Vagina (tissue), 2 donors: ENCODE data around the gene TMED4. TPM values are rescaled to one million over a fixed set of nuclear protein-coding genes. Genes with fewer than 3 reads are reported as not detected.
A peak's percentile ranks its signal among the peaks of the same experiment; 100 is the strongest.

Source experiments
- DNase-seq, 2 donors: peaks; one replicate each; pipeline ENCODE4 v3.0.0-alpha.2; 2017; ENCODE audit errors: extremely low spot score in 2 of 2
- H3K27ac ChIP-seq: fragments of 200-600 bp; sonication (generic); one replicate; pipeline ENCODE4 v1.5.1; 2019
- H3K27me3 ChIP-seq: fragments of 200-600 bp; sonication (generic); one replicate; pipeline ENCODE4 v1.5.1; 2019
- H3K36me3 ChIP-seq, 2 donors: fragments of 200-600 bp; sonication (generic); one replicate each; pipeline ENCODE4 v1.5.1; 2017 to 2019
- H3K4me1 ChIP-seq: fragments of 200-600 bp; sonication (generic); one replicate; pipeline ENCODE4 v1.5.1; 2019
- H3K4me3 ChIP-seq, 2 donors: fragments of 200-600 bp; sonication (generic); 1 replicate in 1 of 2; 2 replicates in 1 of 2; pipeline ENCODE4 v1.5.1; 2016 to 2019
- H3K9me3 ChIP-seq: fragments of 200-600 bp; sonication (generic); one replicate; pipeline ENCODE4 v1.5.1; 2019
- CTCF ChIP-seq, 3 experiments: fragments of 450-650 bp in 2 of 3; fragments of 200-600 bp in 1 of 3; sonication (generic) in 1 of 3; IDR thresholded peaks; one replicate each; pipeline ENCODE4 v1.5.1; 2017 to 2019; ENCODE audit warnings: antibody characterized with exemption in 3 of 3, mild to moderate bottlenecking in 2 of 3, moderate library complexity in 2 of 3
- POLR2A ChIP-seq, 2 donors: fragments of 450-650 bp; IDR thresholded peaks; one replicate each; pipeline ENCODE4 v1.6.1; 2017; ENCODE audit warnings: antibody characterized with exemption in 2 of 2, mild to moderate bottlenecking in 2 of 2, moderate library complexity in 2 of 2
- POLR2AphosphoS5 ChIP-seq, 2 donors: sonication (generic); formaldehyde crosslinking; IDR thresholded peaks; one replicate each; pipeline ENCODE4 v1.9.0; 2017; ENCODE audit warnings: antibody characterized with exemption in 2 of 2, mild to moderate bottlenecking in 2 of 2, low read depth in 1 of 2; ENCODE audit not compliant: insufficient read depth in 1 of 2
- intact Hi-C: fragments of 100-400 bp; cut with DNase I; formaldehyde crosslinking; loops from one replicate; pipeline ENCODE4 v1.15.1; 2023
- total RNA-seq: library from RNA; depleted of rRNA; stranded (reverse); fragments of >200 nt; gene quantifications from one replicate; pipeline ENCODE4 v1.2.3, GENCODE V29; 2016

TMED4 gene
- total RNA-seq, 1 donor from 2014 or later = 102 TPM

GRCh38 chr7:44607141-44608068 is 25.4 kb upstream of the TMED4 start:
- DNase-seq = no peak
- peaks cover 29% of the 10 kb centered on the region for H3K4me1 ChIP-seq
- H3K9me3 ChIP-seq = no peaks in the 10 kb centered on the region
- H3K36me3 ChIP-seq = no peaks in the 10 kb centered on the region
- intact Hi-C loops = loop anchor here (2.0 kb wide), 1 partner anchor 189 kb away; the partner anchor contains the start of gene PPIA
- H3K4me3 ChIP-seq = peak overlapping the region; percentile 81 to 92
- no peaks in the 10 kb centered on the region for H3K27me3 ChIP-seq
- TF ChIP-seq CTCF (IDR thresholded peaks at IDR 0.05) (no peak), POLR2AphosphoS5 (IDR thresholded peaks at IDR 0.05; ENCODE audit: insufficient read depth in 1 of 2, low read depth in 1 of 2) (no peak), POLR2A (IDR thresholded peaks at IDR 0.05) (no peak)
- peak overlapping the region; percentile 99 for H3K27ac ChIP-seq

- intact Hi-C loops = loop anchor here (2.0 kb wide), 1 partner anchor 190 kb away; the partner anchor contains the start of gene PPIA
- peaks cover 29% of the 10 kb centered on the region for H3K4me1 ChIP-seq
- peak; percentile 99 for DNase-seq
- peak; percentile 99 to 100 for TF ChIP-seq POLR2AphosphoS5 (IDR thresholded peaks at IDR 0.05; ENCODE audit: insufficient read depth in 1 of 2, low read depth in 1 of 2)
- TF ChIP-seq CTCF (IDR thresholded peaks at IDR 0.05) = no peak
- peak in 1 of 2 donors; percentile 94 for TF ChIP-seq POLR2A (IDR thresholded peaks at IDR 0.05)
- no peaks in the 10 kb centered on the region for H3K27me3 ChIP-seq
- peak within 1 kb of the TSS; percentile 81 to 92 for H3K4me3 ChIP-seq
- no peaks in the 10 kb centered on the region for H3K9me3 ChIP-seq
- peak within 1 kb of the TSS; percentile 99 for H3K27ac ChIP-seq
- H3K36me3 ChIP-seq = no peaks in the 10 kb centered on the region
Measured at GRCh38 chr7:44606341-44607140, 24.5 kb upstream of the TMED4 start, which contains the start of gene OGDH. TSS of gene OGDH (plus strand) at chr7:44606627. CDS start at chr7:44624344, 17,717 bp downstream.

- Histone ChIP-seq H3K9me3 (no peaks in the 10 kb centered on the region), H3K4me3 (no peak overlapping the region), H3K36me3 (no peaks in the 10 kb centered on the region), H3K27me3 (no peaks in the 10 kb centered on the region), H3K27ac (no peak overlapping the region), H3K4me1 (peaks cover 29% of the 10 kb centered on the region)
- TF ChIP-seq POLR2A (IDR thresholded peaks at IDR 0.05) (no peak), CTCF (IDR thresholded peaks at IDR 0.05) (no peak), POLR2AphosphoS5 (IDR thresholded peaks at IDR 0.05; ENCODE audit: insufficient read depth in 1 of 2, low read depth in 1 of 2) (no peak)
- no peak for DNase-seq
- intact Hi-C loops = no loop called here
Measured at GRCh38 chr7:44604941-44605340, 22.9 kb upstream of the TMED4 start.

- intact Hi-C loops = no loop called here
- Histone ChIP-seq H3K4me3 (no peak overlapping the region), H3K27ac (no peak overlapping the region), H3K9me3 (no peaks in the 10 kb centered on the region), H3K36me3 (no peaks in the 10 kb centered on the region), H3K4me1 (peaks cover 16% of the 10 kb centered on the region), H3K27me3 (no peaks in the 10 kb centered on the region)
- no peak for DNase-seq
- TF ChIP-seq POLR2AphosphoS5 (IDR thresholded peaks at IDR 0.05; ENCODE audit: insufficient read depth in 1 of 2, low read depth in 1 of 2) (no peak), CTCF (IDR thresholded peaks at IDR 0.05) (no peak), POLR2A (IDR thresholded peaks at IDR 0.05) (no peak)
Measured at GRCh38 chr7:44603193-44603592, 21.2 kb upstream of the TMED4 start.
